HG03103 (cell line): ENCODE measurements around the gene CD22.

ENCODE experiments used
- ATAC-seq: cut with Tn5 transposase; IDR thresholded peaks from one replicate; pipeline ENCODE4 v1.9.1; 2021; ENCODE audit warnings: low read depth; ENCODE audit not compliant: unreplicated experiment

CD22 gene

GRCh38 chr19:35295792-35296462 lies 33.1 kb upstream of the CD22 start:
- ATAC-seq = no peak

- no peak for ATAC-seq
Measured at GRCh38 chr19:35296644-35297514, 32.1 kb upstream of the CD22 start.

GRCh38 chr19:35297515-35297848 lies 31.5 kb upstream of the CD22 start:
- no peak for ATAC-seq

DNA sequence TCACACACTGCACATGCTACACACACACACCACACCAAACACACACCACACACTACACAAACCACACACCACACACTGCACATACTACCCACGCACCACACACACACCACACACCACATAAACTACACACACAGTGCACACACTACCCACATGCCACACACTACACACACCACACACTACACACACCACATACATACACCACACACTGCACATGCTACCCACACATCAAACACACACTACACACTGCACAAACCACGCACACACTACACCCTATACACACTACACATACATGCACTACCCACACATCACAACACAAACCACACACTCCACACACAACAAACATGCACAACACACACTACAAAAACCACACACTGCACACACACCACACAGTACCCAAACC lies 31.1 kb upstream of the CD22 start:
- no peak for ATAC-seq

DNA sequence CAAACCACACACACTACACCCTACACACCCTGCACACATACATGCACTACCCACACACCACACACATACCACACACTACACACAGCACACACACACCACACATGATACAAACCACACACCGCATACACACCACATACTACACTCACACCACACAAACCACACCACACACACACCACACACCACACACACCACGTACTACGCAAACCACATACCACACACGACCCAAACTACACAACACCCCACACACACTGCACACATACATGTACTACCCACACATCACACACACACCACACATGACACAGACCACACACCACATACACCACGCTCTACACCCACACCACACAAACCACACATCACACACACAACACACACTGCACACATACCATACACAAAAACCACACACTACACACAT lies 30.4 kb upstream of the CD22 start:
- no peak for ATAC-seq

GRCh38 chr19:35299523-35300338 lies 29.3 kb upstream of the CD22 start:
- ATAC-seq = no peak

- ATAC-seq = no peak
Measured at GRCh38 chr19:35300339-35300649, 28.7 kb upstream of the CD22 start.

DNA sequence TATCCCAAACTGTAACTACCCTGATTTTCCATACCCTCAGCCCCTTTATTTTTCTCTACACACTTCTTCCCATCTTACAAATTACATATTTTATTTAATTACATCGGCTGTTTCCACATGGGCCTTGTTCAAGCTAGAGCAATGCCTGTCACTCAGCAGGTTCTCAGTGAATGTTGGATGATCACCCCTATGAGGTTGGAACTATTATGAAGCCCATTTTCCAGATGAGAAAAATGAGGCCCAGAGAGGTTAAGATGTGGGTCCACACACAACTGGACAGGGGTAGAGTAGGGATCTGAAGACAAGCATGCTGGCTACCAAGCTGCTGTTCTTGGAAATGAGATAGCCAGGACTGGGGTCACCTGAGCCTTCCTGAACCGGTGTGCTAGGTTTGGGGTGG lies 27.0 kb upstream of the CD22 start:
- no peak for ATAC-seq

DNA sequence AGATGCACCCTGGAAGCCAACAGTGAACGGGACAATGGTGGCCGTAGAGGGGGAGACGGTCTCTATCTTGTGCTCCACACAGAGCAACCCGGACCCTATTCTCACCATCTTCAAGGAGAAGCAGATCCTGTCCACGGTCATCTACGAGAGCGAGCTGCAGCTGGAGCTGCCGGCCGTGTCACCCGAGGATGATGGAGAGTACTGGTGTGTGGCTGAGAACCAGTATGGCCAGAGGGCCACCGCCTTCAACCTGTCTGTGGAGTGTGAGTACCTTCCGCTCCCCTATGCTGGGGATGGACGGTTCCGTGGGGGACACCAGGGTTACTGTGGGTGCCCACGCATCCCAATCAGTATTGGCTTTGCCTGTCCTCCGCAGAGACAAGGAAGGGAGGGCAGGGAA lies 26.5 kb upstream of the CD22 start:
- ATAC-seq = no peak

DNA sequence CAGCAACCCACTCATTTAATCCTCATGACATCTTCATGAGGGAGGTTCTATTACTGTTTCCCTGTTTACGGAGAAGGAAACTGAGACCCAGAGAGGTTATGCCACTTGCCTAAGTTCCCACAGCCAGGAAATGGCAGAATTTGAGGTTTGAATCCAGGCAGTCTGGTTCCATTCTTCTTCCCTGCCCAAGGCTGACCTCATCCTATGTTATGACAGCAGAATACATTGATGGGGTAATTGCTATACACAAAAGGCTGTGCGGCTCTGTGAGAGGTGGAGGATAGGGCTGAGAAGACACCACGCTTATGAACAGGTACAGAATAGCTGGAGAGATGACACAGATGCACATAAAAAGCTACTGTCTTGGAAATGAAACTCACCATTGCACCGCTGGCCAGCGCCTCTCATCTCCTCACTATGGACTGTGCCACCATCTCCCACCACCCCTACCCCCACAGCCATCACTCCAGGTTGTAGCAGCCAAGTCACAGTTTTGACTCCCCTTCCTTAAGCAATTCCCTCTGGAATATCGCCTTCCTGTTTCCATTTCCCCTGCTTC lies 25.6 kb upstream of the CD22 start:
- no peak for ATAC-seq

DNA sequence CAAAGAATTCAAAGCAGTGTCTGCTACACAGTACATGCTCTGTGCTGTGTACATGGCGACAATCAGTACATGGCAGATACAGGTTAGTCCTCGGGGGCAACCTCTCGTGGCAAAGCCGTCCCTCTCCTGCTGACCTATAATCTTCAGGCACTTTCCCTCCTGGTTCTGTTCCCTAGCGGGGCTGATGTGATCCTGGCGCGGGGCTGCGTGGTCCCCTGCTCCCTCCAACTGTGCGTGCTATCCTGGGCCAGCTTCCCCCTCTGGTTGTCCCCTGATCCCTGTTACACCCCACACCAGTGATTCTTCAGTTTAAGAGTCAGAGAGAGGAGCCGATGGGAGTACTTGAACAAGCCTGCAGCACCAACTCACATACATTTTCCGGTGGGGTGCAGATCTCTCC lies 25.0 kb upstream of the CD22 start:
- ATAC-seq = no peak

DNA sequence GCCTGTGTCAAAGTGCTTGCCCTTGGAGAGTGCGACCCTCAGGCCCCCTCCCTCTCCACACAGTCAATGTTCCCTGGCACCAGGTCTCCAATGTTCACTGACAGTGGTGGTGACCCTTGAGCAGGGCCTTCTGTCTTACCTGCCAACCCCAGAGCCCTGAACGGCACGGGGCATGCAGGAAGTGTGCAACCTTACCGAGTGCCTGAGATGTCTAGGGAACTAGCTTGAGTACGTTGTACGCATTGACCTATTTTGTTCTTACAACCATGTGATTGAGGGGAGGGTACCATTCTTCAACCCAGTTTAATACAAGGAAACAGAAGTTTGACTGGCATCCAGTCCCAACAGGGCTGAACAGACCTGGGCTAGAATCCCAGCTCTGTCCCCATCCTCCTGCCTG lies 23.8 kb upstream of the CD22 start:
- no peak for ATAC-seq

DNA sequence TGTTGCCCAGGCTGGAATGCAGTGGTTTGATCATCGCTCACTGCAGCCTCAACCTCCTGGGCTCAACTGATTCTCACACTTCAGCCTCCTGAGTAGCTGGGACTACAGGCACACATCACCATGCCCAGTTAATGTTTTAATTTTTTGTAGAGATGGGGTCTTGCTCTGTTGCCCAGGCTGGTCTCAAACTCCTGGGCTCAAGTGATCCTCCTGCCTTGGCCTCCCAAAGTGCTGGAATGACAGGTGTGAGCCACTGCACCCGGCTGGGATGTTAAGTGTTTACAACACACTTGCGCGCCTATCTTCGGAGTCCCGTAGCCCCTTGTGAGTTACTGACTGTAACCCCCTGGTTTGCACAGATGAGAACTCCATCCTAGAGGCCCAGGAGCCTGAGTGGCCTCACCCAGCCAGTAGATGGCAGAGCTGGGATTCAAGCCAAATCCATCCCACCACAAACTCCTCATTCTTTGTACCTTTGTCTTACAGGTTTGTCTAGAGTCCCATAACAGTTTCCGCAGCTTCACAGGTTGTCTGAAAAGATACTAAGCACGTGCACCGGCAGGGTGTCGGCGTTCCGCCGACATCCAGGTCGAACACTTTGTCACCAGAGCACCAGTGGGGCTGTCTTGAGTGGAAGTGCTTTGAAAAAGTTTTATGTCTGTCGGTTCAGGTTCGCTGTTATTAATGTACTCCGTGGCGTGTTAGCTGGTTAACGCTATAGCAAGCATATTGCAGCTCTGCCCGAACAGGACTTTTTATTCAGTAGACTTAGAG lies 22.3 kb upstream of the CD22 start:
- ATAC-seq = no peak

GRCh38 chr19:35307931-35308330 lies 21.1 kb upstream of the CD22 start:
- ATAC-seq = no peak

GRCh38 chr19:35308910-35309309 lies 20.1 kb upstream of the CD22 start:
- ATAC-seq = no peak

- no peak for ATAC-seq
Measured at GRCh38 chr19:35309481-35310279, 19.3 kb upstream of the CD22 start.

- ATAC-seq = no peak
Measured at GRCh38 chr19:35310331-35310730, 18.7 kb upstream of the CD22 start.

DNA sequence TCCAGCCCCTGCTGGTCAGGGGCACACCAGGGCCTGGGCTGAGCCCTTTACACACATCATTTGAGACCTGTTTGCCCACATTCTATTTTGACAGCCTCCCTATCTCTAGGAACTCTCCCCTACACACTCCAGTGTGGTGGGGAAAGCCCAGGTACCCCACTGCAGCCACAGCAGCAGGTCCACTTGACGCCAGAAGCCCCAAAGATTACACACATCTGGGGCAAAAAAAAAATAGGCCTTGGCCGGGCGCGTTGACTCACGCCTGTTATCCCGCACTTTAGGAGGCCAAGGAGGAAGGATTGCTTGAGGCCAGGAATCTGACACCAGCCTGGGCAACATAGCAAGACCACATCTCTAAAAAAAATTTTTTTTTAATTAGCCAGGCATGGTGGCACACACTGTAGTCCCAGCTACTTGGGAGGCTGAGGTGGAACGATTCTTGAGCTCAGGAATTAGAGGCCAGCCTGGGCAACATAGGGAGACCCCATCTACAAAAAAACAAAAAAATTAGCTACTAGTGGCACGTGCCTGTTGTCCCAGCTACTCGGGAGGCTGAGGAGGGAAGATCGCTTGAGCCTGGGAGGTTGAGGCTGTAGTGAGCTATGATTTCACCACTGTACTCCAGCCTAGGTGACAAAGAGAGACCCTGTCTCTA lies 18.0 kb upstream of the CD22 start:
- ATAC-seq = no peak
